Activated CD4-positive, CD25-positive, alpha-beta regulatory T cell (primary cell): ENCODE measurements around the gene MASP1.
"Not testable (repeated sequence)": the region's sequence is repeated elsewhere in the genome, so short reads cannot be mapped to it uniquely, and the experiment has no call there.

Experiments
- DNase-seq, 4 experiments: peaks; one replicate each; lab custom pipeline; 2025; lab: John Stamatoyannopoulos, UW

The MASP1 gene

DNA sequence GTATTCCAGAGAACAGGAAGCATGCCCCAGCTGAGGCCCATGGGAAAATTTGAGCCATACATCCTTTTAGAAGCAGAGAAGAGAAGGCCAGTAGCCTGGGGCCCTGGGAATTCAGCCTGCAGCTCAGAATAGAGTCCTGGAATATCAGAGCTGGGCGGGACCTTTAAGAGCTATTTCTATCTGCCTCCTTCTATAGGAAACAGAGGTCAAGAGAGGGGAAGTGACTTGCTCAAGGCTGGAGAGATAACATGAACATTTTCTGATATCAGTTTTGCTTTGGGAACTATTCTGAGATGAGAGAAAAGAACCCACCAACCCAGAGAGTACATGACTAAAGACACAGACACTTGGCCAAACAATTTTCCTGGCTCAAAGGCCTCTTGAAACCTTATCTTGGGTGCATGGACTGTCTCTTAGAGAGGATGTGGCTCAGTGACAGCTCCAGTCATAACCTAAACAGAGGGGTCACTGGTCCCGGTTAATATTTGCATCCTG, 26.0 kb downstream of the MASP1 start:
- no peak for DNase-seq

DNA sequence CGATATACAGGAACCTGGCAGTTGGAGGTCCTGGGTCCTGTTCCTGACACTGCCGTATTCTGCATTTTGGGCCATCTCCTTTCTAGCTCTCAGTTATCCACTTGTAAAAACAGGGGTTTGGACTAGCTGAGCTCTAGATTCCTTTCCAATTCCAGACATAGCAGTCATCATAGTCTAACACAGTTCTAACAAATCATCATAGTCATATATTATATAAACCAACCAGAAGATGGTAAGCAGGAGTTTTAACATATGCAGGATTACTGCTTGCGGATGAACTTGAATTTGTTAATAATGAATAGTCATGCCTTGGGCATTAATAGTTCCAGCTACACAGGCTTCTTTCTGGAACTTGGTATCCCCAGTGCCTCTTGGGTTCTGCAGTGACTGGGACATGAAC, 26.6 kb downstream of the MASP1 start:
- DNase-seq: no peak

DNA sequence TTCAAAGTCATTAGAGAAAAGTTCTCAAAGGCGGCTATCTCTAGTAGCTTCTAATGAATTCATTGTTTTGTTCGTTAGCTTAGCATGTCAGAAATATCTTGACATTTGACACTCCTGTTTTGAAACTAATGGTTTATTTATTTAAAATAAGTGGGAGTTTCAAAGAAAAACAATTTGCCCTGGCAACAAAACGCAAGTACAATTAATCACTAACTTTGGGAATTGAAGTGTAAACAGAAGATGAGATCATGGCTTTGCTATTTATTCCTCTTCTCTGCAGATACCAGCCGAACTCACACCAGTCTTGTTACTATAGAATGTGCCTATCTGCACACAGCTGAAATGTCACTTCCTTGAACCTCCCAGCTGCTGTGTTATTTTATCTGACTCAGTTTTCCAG, 27.5 kb downstream of the MASP1 start:
- DNase-seq: no peak

DNA sequence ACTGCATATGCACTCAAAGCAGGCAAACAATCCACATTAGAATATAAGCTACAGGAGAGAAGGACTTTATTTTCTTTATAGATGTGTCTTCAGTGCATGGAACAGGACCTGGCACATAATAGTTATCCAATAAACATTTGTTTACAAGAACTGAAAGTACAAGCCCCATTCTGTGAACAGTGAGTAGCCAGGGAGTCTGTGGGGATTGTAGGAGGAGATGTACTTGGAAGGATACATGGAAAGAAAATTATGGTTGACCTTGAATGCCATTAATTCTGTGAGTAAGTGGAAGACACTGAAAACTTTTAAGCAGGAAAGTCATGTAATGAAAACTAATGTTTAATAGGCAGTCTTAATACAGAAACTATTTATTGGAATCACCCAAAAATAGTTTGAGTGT, 28.3 kb downstream of the MASP1 start:
- no peak for DNase-seq

DNA sequence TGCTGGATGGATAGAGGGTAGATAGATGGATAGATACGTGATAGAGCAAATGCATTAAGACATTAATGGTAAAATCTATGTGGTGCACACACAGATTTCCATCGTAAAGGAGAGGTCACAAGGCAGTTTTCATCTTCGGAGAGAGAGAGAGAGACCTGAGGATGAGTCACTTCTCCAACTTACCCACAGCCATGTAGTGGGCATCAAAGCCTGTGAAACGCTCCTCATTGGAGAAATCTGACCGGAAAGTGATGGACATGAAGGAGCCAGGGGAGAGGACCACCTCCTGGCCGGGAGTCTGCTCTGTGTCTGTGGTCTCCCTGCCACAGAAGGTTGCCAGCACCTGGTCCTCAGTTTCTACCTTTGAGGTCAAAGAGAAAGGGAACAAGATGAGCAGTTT, 29.2 kb downstream of the MASP1 start:
- DNase-seq: no peak

DNA sequence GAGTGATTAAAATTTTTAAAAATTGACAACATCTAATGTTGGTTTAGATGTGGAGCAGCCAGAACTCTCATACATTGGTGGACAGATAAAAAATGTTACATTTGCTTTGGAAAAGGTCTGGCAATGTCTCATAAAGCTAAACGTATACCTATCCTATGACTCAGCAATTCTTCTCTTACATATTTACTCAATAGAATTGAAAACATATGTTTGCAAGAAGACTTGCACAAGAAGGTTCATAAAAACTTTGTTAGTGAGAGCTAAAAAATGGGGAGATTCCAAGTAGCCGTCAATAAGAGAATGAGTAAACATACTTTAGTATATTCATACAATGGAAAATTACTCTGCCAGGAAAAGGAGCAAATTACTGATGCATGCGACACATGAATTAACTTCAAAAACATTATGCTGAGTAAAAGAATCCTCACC, 30.0 kb downstream of the MASP1 start:
- no peak for DNase-seq

DNA sequence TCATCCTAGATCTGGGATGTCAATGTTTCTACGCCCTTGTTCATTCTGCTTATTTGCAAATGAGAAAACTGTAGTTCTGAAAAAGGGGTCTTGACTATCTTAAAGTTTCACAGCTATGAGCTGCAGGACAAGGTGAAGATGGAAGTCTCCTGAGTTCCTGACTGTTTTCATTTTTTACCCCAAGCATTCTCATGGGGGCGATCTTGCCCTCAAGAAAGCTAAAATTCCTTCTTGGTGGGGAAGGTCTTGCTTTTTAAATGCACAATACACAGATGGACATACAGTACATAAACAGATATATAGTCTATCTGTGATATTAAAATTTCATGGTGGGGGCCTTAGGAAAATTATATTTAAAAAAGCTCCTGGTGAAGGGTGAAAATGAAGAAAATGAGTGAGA, 32.4 kb downstream of the MASP1 start:
- DNase-seq: no peak

DNA sequence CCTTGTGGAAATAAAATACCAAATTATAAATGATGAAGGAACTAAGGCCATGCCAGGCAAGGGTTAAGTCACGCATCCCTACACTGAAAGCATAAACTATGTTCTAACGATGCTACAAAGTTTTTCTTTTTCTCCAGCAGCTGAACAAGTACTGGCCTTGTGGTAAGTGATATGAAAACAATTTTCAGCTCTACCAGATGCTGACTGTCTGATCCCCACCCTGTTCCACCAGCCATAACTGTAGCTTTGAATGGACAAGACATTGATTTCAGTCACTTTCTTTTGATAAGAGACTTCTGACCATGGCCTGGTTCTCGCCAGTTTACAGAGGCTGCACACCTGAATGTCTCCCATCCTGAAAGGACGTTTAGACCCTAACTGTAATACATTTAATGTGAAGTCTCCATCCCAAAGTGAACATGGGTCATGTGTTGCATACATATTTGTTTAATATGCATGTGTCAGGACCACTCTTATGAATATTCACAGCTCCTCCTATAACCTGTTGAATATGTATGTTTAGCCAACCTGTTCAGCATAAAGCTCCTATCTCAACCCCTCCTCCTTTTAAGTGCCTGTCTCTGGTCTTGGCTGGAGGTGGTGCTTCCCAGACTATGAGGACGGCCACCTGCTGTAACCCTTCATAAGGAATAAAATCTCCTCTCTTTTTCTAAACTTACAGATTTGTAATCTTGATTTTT, 33.4 kb downstream of the MASP1 start:
- DNase-seq: no peak

DNA sequence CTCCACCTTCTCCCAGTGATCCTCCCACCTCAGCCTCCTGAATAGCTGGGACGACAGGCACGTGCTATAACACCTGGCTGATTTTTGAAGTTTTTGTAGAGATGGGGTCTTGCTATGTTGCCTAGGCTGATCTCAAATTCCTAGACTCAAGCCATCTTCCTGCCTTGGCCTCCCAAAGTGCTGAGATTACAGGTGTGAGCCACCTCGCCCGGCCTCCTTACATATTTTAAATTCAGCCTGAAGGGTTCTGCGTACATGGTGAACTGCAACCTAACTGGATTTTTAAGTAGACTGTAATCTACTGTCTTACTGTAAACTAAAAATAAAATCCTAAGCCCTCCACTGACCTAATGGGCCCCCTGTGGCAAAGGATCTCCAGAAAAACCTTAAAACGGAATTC, 34.1 kb downstream of the MASP1 start:
- DNase-seq: no peak

DNA sequence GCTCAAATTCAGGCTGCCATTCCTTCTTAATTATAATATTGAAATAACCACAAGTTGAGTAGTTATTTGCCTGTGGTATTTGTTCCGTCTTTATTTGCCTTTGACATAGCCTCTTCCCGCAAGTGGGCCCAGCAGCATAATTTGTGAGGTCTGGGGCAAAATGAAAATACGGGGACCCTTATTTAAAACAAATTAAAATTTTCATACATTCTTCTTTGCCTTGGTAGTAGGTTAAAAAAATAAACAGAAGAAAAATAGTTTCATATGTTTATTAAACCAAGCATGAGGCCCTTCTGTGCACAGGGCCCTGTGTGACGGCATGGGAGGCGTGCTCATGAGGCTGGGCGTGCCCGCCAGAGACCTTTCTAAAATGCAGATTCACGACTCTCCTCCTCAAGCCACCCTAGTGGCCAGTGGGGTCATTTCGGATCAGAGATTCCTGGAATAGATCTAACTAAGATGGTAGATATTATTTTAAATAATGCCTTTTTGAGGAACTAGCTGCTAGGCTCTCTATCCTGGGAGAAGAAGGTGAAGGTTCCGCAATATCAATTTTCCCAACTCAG, 35.4 kb downstream of the MASP1 start:
- no peak for DNase-seq

DNA sequence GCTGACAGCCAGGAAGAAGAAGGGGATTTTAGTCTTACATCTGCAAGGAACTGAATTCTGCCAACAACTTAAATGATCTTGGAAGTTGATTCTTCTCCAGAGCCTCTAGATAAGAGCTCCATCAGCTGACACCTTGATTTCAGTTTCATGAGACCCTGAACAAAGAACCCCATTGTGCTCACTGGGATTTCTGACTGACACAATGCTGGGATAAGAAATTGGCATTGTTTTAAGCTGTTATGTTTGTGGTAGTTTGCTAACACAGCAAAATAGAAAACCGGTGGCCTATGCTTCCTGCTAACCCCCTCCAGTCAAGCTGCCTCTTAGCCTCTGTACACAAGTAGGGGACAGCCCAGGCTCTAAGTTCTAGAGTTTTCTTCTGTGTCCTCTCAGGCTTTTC, 36.2 kb downstream of the MASP1 start:
- no peak for DNase-seq

DNA sequence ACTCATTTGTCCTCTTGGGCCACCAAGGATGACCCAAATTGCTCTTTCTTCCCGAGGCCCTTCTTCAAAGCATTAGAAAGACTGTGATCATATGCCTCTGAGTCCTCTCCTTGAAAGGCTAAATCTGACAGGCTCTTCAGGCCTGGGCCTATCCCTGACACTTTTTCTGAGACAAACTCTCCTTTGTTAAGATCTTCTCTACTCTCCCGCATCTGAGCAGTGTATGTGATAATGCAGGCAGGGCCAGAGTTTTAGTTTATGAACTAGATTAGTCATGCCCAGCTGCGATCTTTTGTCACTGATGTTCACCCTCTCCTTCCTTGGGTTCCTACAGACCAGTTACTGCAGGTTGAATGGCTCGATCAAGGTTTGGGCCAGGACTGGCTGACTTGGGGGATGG, 39.2 kb downstream of the MASP1 start:
- DNase-seq: no peak

DNA sequence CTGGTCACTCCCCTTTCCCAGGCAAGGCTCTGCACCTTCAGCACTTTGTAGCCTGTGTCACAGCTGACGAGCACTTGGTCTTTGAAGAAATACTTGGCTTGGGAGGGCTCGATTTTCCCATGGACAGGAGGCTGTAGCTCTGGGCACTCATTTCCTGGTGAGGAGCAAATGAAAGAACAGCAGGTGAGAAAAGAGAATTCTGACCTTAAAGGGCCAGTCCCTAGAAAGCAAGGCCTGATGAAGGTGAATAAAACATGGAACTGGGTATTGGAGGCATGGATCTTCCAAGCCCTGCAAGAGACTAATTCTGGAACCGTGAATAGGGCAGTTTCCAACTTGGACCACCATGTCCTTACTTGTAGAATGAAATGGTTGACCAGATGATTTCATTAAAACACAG, 39.9 kb downstream of the MASP1 start:
- no peak for DNase-seq

DNA sequence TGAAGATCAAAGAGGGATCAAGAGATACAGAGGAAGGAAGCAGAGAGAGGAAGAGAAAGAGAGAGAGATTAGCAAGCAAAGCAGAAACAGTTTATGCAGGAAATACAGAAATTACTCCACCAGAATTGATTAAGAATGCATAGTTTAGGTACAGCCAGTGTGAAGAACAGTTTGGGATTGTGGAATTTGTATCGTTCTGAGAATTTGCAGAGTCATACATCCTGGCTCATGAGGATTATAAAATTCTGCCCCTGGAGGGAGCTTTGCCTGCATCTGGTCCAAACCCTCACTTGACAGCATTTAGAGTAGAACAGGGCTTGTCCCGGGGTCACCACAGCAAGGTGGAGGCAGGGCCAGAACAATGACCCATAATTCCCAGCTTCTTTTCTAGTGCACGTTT, 44.1 kb downstream of the MASP1 start:
- DNase-seq: no peak

DNA sequence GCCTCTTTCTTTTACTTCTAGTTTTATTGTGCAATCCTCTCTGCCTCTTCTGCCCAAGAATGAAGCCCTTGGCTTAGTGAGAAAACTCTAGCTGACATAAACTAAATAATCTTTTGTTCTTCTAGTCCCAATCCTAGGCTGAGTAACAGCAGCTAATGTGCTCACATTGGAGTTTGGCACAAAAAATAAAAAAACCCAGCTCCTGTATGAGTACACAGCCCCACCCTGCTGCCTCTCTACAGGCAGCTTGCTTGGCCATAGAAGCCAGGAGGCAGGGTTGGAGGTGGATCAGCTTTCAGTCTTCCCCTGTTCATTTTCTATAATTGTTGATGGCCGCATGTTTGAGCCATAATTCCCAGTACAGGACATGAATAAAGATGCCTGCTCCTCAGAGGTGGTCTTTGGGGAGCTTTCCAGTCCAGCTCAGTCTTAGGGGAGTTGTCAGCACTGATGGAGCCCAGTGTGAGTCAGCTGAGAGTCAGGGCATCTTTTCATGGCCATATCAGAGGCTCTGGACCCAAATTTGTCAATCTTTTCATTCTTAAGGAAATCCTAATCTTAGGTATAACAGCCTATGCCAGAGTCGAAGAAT, 47.5 kb downstream of the MASP1 start:
- no peak for DNase-seq

DNA sequence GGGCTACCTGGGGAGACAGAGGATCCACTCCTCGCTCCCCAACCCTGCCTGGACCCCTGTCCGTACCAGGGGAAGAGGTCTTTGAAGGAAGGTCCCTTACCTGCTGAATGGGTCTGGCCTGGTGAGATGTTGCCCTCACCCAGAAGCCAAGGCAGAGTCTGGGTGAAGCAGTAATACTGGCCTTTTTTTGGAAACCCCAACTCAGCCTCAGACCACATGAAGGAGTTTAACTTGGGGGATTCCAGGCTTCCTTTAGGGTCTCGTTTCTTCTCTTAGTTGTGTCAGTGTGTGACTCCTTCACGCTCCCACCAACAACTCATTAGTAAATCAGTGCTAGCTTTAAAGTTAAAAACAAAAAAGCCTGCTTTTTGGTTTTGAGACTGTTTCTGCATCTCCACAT, 48.6 kb downstream of the MASP1 start:
- DNase-seq: no peak

DNA sequence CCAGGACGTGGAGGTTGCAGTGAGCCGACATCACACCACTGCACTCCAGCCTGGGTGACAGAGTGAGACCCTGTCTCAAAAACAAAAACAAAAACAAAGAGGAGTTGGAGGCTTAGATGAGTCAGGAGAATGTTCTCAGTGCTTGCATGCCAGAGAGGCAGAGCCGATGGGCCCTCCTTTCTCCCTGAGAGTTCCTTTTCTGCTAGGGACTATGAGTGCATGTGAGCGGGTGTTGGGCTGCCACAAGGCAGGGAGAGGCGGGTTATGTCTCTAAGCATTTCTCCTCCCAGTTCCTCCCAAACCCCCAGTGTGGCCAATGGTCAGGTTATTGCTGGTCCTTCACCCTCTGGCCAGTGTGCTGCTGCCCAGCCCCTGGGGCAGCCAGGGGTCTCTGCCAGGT, 49.1 kb downstream of the MASP1 start:
- no peak for DNase-seq

DNA sequence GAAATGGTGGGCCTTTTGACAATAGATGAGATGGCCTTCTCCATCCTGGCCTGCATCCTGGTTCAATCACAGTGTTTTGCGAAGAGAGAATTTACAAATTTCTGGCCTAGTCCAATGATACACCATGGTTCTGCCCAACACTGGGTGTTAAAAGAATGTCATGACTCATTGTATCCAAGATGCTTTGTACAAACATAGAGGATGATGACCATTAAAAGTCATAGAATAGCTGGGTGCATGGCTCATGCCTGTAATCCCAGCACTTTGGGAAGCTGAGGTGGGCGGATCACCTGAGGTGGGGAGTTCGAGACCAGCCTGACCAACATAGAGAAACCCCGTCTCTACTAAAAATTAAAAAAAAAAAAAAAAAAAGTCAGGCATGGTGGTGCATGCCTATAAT, 52.7 kb downstream of the MASP1 start:
- not testable (repeated sequence) for DNase-seq

DNA sequence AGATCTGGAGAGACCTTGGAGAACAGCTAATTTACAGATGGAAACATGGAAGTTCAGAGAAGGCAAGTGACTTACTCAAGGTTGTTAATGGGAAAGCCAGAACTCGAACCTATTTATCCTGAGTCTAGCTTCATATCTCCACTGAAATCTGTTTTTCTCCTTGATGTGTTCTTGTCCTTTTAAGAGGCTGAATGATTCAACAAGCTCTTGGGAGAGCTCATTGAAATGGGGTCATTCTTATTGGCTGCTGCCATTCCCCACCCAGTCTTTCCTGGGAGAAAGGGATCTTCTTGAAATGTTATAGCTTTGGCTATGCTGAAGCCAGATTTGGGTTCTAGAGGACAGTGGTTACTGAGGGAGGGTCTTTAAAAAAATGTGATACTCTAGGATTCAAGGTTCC, 53.3 kb downstream of the MASP1 start:
- DNase-seq: no peak

DNA sequence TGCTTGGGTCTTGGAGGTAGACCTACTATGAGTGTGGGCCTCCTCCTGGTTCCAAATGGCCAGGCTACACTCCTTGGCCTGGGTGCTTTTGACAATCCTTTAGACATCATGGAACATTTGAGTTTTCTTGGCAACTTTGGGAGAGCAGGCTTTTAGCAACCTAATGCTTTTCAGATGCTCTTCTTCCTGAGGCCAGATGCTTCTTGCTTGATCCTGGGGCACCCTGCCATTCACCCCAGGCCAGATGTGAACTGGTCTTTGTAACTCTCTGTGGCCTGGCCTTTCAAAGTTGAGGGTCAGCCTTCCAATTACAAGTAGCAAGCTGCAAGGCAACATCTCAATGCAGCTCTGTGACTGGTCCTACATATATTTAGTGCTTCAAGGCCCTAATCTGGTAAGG, 53.8 kb downstream of the MASP1 start:
- no peak for DNase-seq

DNA sequence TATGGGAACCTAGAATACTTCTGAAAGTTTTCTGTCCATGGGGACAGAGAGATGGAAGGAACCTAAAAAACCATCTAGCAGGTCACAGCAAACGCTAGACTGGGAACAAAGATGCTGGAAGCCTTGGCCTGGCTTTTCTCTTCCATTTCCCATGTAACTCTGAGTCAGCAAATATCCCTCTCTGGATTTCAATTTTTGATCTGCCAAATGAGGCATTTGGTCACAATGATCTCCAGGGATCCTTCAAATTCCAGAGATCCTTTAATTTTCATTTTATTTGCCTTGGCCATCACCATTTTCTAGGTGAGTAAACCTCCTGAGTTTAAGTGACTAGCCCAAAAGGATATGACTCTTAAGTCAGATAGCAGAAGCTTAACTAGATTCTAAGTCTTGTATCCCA, 54.6 kb downstream of the MASP1 start:
- no peak for DNase-seq

DNA sequence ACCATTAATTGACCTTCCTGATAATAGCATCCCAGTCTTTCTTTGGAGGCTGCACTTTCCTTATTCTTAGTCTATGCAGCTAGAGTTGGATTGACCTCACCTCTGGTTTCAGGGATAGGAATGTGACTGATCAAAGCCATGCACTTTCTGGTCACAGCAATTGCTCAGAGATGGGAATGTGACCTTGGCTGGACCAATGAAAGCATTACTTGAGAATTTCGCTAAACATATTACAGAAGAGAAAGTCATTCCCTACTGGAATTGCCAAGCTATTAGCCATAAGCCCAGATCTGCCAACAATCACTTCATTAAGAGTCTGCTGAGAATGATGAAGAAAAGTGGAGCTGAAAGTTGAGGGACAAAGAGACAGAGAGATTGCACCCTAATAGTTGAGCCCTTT, 61.5 kb downstream of the MASP1 start:
- DNase-seq: no peak

DNA sequence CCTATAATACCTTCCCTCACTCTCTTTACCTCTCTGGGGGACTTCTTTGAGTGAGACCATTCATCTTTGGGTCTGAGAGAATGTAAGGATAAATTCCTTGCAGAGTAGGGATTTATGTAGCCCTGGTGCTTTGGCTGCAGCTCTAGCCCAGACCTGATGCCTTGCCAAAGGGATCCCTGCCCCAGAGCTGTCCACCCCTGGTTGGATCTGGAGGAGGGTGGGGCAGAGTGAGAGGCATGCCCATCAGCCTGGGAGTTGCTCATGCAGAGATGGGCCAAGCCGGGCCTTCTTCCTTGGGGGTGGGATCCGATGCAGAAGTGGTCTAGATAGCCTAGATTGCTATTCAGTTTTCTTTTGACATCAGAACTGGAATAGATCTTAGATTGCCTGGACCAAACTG, 62.8 kb downstream of the MASP1 start:
- DNase-seq: no peak
